Umbilical cord (tissue), 2 donors: ENCODE measurements around the gene P2RY11. TPM values are rescaled to one million over a fixed set of nuclear protein-coding genes. Genes with fewer than 3 reads are reported as not detected.

Source experiments
- DNase-seq: peaks from one replicate; pipeline ENCODE4 v3.0.0-alpha.2; 2015; ENCODE audit warnings: low spot score
- total RNA-seq: library from RNA; depleted of rRNA; stranded (reverse); fragments of >200 nt; gene quantifications from one replicate; pipeline ENCODE4 v1.2.3, GENCODE V29; 2014; ENCODE audit warnings: low replicate concordance; ENCODE audit not compliant: insufficient read depth

P2RY11 gene
- total RNA-seq, 1 donor from 2014 or later, result 18.5 TPM

DNA sequence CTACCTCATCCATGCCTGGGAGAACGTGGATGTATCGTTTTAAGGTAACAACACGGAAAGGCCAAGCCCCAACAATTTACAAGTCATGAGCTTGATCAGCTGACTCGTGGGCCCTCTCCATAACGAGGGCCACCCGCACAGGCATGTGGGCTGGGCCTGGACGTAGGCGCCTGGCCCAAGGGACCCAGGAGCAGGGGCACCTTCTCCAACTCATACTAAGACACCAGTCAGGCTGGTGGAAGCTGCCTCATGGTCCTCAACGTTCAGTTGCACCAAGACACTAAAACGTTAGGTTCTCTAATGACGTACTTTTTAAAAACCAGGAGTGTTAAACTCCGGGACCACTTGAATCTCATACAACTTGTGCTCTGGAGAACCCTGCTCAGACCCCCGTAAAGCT, 30.0 kb downstream of the P2RY11 start:
- DNase-seq, result no peak

DNA sequence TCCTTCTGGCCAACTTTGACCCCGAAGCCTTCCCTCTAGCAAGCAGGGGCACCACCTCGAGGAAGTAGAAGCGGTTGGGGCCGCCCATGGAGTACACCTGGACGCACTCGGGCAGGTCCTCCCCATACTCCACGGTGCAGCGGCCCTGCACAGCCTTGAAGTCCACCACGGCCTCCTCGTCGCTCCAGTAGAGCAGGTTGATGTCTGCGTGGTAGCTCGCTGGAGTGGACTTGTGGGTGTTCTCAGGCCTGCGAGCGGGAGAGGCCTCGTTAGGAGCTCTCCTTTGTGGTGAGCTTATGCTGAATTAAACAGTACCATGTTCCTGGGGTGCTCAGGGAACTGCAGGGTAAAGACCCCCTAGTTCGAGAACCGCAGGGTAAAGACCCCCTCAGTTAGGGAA, 30.5 kb downstream of the P2RY11 start:
- DNase-seq, result no peak

DNA sequence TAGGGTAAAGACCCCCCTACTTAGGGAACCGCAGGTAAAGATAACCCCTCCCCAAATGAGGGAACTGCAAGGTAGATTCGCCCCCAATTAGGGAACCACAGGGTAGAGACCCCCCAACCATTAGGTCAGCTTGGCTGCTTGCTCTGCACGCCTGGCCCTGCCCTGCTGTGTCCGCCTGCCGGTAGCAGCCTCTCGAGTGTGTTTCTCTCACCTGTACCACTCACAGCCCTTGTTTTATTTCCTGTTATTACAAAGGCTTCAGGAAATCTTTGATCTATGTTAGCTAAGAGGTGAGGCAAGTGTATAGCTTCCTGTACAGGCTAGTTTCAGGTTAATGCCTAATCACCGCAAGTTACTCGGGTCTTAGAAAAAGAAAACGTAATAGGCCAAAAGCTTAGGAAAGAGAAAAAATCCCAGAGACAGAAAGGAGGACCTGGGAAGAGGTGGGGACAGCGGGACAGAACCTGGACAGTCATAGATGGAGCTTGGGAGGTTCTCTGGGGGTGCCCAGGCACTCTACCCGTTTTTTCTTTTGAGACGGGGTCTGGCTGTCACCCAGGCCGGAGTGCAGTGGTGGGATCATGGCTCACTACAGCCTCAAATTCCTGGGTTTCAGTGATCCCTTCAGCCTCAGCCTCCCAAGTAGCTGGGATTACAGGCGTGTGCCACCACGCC, 31.3 kb downstream of the P2RY11 start:
- no peak for DNase-seq

- no peak for DNase-seq
Measured at GRCh38 chr19:10143681-10144080, 32.2 kb downstream of the P2RY11 start.

- no peak for DNase-seq
Measured at GRCh38 chr19:10144361-10144760, 32.9 kb downstream of the P2RY11 start.

- no peak for DNase-seq
Measured at GRCh38 chr19:10145031-10145430, 33.5 kb downstream of the P2RY11 start.

GRCh38 chr19:10146142-10146541, 34.6 kb downstream of the P2RY11 start:
- no peak for DNase-seq

DNA sequence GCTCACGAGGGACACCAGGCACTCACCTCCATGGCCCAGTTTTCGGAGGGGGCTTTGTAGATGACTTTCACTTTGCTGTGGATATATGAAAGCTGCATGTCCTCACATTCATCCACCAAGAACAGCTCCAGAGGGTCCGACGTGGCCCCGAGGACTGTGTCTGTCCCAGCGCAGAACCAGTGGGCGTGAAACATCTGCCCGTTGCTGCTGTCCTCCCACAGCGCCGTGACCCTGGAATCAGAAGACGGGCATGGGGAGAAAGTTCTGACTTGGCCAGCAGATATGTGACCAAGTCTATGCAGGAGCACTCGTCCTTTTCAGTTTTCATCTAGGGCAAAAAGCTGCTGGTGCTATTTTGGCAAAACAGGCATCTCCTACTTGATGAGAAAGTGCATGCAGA, 37.9 kb downstream of the P2RY11 start:
- DNase-seq, result no peak

DNA sequence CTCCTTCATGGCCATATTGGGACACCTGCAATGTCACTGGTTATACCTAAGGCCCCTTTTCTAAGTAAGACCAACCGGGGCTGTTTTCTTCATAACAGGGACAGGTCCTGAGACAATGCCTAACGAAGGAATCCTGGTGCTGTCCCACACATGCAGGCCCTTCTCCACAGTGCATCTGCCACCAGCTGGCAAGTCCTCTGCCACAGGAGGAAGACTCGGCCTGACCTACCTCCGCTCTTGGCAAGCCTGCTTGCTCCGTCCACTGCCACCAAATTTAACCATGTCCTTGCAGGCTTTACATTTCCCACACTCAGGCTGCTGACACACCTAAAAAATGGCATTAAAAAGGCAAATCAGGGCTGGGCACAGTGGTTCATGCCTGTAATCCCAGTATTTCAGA, 40.0 kb downstream of the P2RY11 start:
- DNase-seq, result no peak

GRCh38 chr19:10152100-10152499, 40.6 kb downstream of the P2RY11 start:
- DNase-seq, result no peak

- no peak for DNase-seq
Measured at GRCh38 chr19:10155839-10156238, 44.3 kb downstream of the P2RY11 start.

GRCh38 chr19:10158071-10158470, 46.6 kb downstream of the P2RY11 start:
- DNase-seq, result no peak

DNA sequence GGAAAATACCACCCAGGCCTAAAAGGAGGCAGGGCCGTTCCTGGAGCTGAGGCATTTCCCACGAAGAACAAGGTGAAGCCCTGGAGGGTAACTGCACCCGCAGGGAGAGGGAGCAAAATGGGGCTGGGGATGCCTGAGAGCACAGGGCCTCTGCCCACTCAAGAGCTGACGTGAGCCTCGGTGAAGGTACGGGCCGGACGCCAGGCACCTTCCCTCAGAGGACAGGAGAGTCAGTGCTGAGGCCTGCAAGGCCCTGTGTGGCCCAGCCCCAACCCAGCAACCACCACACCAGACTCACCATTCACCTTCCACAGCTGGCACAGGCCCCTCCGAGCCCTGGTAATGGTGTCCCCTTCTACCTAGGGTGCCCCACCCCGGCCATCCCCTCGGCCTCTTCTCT, 47.0 kb downstream of the P2RY11 start:
- no peak for DNase-seq

- DNase-seq, result no peak
Measured at GRCh38 chr19:10159610-10160009, 48.1 kb downstream of the P2RY11 start.

DNA sequence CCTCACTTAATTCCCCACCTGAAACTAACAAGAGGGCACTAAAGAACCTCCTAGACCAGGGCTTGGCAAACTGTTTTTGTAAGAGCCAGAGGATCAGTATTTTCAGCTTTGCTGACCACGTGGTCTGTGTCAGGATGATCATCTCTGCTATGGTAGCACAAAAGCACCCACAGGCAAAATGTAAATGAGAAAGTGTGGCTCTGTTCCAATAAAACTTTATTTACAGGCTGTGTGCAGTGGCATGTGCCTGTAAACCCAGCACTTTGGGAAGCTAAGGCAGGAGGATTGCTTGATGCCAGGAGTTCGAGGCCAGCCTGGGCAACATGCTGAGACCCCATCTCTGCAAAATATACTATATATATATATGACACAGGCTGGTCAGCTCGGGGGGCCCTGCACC, 52.0 kb downstream of the P2RY11 start:
- no peak for DNase-seq

Other genes with a start within 250 kb of the P2RY11 start
- not detected for gene OLFM2, start 175.2 kb upstream of the P2RY11 start, total RNA-seq
- 30.3 TPM for gene COL5A3, start 101.2 kb upstream of the P2RY11 start, total RNA-seq
- gene RDH8, start 98.2 kb upstream of the P2RY11 start, total RNA-seq, result not detected
- 16.9 TPM for gene SHFL, start 25.4 kb upstream of the P2RY11 start, total RNA-seq
- 1.7 TPM for gene ANGPTL6, start 9.0 kb upstream of the P2RY11 start, total RNA-seq
- 26.0 TPM for gene PPAN, start 5.3 kb upstream of the P2RY11 start, total RNA-seq
- 216 TPM for gene EIF3G, start 8.2 kb downstream of the P2RY11 start, total RNA-seq
- gene DNMT1, start 83.3 kb downstream of the P2RY11 start, total RNA-seq, result 11.3 TPM
- 19.0 TPM for gene S1PR2, start 119.6 kb downstream of the P2RY11 start, total RNA-seq
- 25.8 TPM for gene MRPL4, start 140.5 kb downstream of the P2RY11 start, total RNA-seq
- gene ICAM1, start 159.4 kb downstream of the P2RY11 start, total RNA-seq, result 14.2 TPM
- 4.1 TPM for gene ICAM4, start 175.3 kb downstream of the P2RY11 start, total RNA-seq
- 3.4 TPM for gene ICAM5, start 178.3 kb downstream of the P2RY11 start, total RNA-seq
- 1.7 TPM for gene ZGLP1, start 198.1 kb downstream of the P2RY11 start, total RNA-seq
- 18.3 TPM for gene FDX2, start 204.3 kb downstream of the P2RY11 start, total RNA-seq
- gene RAVER1, start 221.8 kb downstream of the P2RY11 start, total RNA-seq, result 5.8 TPM
- gene ICAM3, start 227.9 kb downstream of the P2RY11 start, total RNA-seq, result 1.4 TPM